ENCODE measurements around the gene GAN. TPM values are rescaled to one million over a fixed set of nuclear protein-coding genes. Genes with fewer than 3 reads are reported as not detected.

The GAN gene
- total RNA-seq, 1 experiment from 2014 or later: 7.4 TPM

DNA sequence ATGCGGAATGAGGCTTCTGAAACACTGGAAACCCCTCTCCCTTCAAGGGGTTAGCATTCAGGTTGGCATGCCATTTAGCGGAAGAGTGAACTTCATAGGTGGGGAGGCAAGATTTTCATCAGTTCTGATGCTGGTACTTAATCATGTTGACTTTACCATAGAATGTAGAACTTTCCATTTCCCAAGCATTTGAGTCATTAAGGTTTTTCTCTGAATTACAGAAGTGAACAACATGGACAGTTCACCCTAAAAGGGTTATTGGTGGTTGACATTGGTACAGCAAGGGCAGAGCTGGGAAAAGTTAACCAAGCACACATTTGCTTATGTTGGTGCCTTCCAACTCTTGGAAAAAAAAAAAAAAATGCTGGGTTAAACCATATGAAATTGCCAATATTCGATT, 39.1 kb downstream of the GAN start:
- DNase-seq (ENCODE audit: low spot score): no peak

DNA sequence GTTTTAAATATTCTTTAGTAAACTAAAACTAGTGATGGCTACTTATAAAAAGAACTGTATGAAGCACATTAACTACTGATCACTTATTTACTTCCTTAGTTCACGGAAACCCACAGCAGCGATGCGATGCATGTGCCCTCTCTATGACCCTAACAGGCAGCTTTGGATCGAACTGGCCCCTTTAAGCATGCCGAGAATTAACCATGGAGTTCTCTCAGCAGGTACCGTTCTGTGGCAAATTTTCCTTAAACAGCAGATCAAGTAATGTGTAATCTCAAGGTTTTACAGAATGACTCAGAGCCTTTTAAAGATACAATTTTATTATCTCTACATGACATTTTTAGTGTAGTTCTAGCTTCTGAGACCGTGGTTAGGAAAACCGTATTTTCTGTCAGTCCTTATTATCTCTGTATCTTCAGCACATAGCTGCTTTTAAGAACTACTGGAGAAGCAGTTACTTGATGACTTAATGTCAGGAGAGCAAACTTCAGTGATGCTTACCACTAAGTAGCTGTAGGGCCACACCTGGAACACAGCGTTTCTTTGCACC, 43.0 kb downstream of the GAN start:
- DNase-seq (ENCODE audit: low spot score): no peak

DNA sequence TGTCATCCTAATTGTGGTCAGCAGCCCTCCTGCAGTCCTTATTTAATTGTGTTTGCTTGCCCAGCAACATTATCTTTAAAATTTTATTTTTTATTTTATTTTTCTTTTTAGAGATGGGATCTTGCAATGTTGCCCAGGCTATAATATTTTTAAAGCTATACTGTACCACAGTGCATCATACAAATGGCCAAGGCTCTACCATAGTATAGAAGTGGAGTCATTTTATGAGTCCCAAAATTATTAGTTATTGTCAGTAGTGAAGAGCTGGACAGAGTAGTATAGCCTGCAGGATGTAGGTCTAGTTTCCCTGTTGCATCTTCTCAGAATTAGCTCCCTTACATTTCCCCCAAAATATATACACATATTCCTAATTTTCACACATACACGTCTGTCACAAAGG, 44.1 kb downstream of the GAN start:
- DNase-seq (ENCODE audit: low spot score): no peak

DNA sequence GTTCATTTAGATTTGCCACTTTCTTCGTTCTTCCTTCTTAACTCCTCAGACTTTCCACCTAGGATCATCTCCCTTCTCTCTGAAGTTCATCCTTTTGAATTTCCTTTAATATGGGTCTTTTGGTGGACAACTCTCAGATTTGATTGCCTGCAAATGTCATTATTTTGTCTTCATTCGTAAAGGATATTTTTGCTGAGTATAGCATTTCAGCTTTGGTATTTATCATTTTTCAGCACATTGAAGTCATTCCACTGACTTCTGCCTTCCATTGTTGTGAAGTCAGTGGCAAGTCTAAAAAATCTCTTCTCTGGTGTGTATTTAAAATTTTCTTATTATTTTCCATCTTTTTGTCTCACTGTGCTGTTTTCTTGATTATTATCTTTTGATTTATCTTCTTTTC, 45.4 kb downstream of the GAN start:
- no peak for DNase-seq (ENCODE audit: low spot score)

DNA sequence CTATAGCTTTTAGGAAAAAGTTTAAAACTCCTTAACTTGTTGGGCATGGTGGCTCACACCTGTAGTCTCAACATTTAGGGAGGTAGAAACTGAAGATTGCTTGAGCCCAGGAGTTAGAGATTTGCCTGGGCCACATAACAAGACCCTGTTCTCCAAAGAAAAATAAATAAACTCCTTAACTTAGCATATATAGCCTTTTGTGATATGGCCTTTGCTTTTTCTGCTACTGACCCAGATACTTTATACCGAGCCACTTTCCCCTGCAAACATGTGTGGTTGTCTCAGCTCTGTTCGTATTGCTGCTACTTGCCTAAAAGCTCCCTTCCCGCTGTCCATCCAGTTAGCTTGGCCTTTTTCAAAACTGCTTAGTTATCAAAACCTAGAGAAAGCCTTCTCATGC, 51.0 kb downstream of the GAN start:
- DNase-seq (ENCODE audit: low spot score): no peak

DNA sequence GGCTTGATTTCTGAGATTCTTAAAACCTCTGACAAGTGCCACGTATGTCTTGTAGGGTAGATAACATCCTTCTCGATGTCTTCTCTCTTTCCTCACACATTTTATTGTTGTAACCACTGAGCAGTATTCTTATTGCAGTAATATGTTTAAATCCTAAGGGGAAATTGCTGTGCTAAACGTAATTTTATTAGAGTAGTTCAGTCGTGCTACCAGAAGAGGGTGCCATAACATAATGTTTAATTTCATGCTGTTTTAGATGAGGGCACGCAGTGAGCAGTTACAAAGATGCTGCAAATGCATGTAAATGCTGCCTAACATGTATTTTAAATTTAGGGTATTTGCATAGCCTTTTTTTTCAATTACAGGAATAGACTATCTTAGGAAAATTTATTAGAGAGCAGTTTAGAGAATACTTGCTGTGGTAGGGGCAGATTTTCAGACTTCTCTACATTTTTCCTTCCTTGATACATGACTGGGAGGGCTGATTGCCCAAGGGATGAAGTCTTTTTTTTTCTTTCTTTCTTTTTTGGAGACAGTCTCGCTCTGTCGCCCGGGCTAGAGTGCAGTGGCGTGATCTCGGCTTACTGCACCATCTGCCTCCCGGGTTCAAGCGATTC, 51.7 kb downstream of the GAN start:
- peak; percentile 80 for DNase-seq (ENCODE audit: low spot score)

DNA sequence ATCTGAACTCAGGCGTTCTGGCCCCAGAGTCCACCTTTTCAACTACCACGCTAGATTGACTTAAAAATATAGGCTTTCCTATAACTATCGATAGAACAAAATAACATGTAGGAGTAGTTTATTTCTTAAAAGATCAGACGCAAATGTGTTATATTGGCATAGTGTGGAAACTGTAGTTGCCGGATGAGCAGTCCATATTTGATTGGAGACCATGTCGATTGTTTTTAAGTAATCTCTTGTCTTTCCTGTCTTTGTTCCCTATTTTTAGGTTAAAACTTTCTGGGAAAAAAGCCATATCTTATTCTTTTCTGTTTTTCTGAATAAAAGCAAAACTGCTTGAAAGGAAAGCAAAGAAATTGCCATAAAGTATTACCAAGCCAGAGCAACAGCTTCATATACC, 53.1 kb downstream of the GAN start:
- no peak for DNase-seq (ENCODE audit: low spot score)

DNA sequence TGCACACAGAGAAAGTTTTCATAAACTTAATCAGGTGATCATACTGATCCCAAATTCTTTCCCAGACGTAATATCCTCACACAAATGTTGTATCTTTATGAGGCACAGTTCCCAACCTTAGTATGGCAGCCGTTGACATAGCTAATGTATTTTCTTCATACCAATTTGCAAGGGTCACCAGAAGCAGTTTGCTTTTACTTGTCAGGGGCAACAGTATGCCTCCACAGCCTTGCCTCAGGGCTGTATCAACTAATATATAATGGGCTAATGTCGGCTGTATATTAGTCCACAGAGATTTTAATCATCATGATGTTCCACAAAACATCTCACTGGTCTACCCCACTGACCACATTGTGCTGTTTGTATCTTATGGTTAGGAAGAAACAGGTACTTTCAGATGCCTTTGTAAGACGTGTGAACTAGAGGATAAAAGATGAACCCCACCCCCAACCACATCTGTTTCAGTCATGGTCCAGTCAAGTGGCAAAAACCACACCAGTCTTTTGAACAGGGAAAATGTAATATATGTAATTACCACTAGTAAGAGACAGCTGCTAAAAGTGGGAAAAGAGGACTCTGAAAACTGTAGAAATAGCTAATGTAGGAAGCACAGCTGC, 55.2 kb downstream of the GAN start:
- DNase-seq (ENCODE audit: low spot score): no peak

DNA sequence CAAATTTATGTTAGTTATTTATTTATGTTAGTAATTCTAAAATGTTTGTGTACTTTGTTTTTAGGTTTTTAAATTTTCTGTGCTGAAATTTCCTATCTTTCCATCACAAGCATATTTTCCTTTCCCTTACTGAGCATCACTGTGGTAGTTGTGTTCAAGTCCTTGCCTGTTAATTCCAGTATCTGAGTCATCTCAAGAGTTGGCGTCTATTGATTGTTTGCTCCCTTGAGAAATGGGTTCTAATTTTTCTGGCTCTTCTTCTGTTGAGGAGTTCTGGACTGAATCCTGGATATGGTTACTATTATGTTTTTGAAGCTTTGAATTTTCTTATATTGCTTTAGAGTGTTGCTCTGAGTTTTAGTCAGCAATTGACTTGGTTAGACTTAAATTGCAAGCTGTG, 56.3 kb downstream of the GAN start:
- DNase-seq (ENCODE audit: low spot score): no peak

DNA sequence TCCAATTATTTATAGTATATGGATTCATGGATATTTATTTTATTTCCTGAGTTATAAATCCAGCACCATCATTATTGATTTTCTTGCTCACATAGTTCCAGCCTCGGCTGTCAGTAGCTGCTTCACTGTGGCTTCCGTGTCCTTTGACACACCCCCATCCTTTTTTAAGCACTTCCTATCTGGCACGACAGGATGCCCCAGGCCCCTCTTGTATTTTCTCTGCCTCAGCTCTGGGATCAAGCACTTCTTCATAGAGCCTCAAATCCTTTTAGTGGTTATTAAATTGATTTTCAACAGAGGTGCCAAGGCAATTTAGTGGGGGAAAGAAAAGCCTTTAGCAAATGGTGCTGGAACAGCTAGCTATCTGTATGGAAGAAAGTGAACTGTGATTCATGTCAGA, 59.8 kb downstream of the GAN start:
- no peak for DNase-seq (ENCODE audit: low spot score)

DNA sequence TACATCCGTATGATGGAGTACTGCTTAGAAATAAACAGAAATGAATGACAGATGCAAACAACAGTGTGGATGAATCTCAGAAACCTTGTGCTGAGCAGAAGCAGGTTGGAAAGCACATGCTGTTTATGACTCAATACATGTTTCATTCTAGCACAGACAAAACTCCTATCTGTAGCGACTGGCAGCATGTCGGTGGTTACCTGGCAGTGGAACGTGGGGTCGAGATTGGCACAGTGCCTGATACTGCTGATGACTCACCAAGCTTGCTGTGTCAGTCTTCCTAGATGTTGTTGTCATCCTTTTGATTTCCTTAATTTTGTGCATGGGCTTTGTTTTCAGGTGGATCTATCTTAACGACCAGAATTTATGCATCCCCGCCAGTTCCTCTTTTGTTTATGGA, 62.1 kb downstream of the GAN start:
- peak; percentile 26 for DNase-seq (ENCODE audit: low spot score)

DNA sequence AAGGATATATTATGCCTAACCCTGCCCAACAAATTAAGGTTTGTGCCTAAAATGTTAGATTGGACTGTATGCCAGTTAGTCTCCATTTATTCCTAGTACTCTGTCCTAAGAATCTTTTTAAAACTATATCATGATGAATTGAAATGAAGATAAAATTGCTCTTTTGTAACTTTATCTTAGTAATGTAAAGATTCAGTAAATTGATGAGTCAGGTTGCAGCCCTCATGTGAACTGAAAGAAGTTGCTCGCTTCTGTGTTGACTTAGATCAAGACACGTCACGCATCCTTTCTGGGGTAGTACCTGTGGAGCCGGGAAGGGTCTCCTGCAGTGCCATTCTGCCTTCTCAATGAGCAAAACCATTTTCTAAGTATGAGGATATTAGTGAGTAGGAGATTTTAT, 63.3 kb downstream of the GAN start:
- no peak for DNase-seq (ENCODE audit: low spot score)

DNA sequence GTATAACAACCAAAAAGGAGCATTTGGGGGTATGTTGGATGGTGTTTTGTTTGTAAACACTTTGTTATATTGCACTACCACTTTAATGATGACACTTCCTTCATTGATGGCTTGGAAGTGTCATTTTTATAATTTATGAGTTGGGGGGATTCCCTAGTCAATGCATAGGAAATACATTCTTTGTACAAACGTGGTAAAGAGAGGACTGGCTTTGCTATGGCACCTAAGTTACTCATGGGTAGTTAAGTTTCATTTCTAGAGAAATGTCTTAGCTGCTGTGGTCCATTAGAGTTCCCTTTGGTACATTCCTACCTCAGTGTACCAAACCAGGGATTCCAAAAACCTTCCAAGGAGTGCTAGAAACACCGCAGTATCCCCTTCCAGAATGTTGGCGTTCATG, 66.2 kb downstream of the GAN start:
- no peak for DNase-seq (ENCODE audit: low spot score)

DNA sequence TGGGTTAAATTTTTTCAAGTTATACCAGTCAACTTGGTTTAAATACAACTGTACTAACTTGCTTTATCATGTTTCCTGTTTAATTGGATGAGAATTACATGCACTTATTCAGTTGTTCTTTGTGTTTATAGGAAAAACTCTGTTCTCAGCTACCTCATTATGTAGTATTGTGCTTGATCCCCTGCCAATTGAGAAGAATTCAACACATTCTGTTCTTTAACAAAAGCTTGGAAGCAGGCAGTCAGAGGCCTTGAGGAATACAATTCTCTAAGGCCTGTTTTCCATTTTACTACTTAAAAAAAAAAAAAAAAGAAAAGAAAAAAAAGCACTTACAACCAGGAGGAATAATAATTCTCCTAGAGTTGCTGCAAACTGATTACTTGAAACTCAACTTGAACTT, 69.2 kb downstream of the GAN start:
- DNase-seq (ENCODE audit: low spot score): no peak

DNA sequence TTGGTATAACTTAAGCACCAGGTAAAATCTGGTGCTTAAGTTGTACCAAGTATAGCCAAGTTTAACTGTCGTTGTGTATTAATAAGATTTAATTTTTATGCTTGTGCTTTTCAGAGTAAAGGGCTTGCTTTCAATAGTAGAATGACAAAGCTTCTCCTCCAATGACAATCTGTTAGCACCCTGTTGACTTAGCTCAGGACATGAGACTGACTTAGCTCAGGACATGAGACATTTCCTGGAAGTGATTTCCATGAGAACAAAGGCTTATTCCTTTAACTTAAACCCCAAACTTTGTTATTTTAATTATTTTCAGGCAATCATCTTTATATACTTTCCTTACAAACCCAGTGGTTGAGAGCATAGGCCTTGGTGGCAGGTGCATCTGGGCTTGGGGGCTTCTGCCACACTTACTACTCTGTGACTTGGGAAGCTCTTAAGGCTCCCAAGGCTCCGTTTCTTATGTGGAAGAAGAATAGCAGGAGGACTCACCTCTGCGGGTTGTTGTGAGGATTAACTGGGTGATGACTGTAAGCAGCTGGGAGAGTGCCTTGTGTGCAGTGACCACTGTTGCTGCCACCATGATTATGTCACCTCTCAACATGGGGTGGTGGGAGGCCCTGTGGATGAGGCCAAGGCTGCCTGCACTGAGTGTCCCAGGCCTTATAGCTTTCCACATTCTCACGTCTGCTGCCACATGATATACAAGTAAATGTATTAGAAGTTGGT, 70.4 kb downstream of the GAN start:
- DNase-seq (ENCODE audit: low spot score): no peak

DNA sequence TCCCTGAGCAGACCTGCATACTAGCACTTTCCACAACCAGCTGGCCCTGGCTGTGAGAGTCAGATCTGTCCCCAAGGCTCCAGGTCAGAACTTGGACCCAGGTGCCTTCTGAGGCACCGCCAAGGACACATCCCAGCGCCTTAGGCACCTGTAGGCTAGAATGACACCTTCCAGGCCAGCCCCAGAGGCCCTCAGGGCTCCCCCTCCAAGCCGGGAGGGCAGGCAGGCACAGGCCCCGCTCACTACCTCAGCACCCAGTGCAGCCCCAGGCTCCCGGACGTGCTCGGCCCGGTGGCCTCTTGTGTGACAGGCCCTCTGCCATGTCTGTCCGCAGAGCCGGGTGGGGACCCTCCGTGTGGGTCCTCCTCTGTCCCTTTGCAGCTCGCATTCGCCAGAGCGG, 73.6 kb downstream of the GAN start:
- no peak for DNase-seq (ENCODE audit: low spot score)

DNA sequence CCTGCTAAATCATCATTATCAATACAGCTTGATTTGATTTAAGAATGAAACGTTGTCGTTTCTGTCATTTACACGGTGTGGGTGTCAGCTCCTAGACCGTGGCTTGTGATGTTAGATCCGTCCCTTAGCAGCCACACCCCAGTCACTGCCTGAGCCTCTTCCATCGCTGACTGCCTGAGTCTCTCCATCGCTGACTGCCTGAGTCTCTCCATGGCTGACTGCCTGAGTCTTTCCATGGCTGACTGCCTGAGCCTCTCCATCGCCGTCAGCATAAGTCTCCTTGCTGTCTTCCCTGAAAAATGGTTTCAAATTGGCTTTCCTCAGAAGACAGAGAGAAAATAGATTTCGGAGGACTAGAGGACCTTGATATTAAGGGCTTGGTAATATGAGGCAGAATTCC, 76.1 kb downstream of the GAN start:
- DNase-seq (ENCODE audit: low spot score): no peak

DNA sequence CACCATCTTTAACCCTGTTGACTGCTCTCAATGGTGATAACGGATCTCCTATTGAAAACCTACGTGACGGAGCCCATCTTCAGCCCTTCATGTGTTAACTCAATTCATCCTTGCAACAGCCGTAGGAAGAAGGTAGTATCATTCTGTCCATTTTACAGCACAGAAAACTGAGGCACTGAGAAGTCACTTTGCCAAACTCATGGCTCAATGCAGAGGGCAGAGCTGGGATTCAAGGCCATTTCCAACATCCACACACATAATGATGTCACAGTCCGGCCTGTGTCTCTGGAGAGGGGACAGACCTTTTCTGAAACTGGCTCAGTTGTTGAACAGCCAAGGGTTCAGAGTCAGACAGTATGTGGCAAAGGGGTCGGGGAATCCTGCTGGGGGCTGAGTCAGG, 77.2 kb downstream of the GAN start:
- no peak for DNase-seq (ENCODE audit: low spot score)

DNA sequence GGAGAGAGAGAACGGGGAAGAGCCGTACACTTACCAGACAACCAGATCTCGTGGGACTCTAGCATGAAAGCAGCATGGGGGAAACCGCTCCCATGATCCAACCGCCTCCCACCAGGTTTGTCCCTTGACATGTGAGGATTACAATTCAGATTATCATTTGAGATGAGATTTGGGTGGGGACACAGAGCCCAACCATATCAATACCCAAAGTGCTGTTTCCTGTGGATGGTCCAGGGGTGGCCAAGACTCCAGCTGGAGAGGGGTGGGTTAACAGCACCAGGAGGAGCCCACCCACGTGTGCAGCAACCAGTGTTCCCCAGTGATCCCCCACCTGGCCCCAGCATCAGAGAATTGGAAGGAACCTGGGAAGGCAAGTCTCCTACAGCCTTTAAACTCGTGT, 79.7 kb downstream of the GAN start:
- no peak for DNase-seq (ENCODE audit: low spot score)

DNA sequence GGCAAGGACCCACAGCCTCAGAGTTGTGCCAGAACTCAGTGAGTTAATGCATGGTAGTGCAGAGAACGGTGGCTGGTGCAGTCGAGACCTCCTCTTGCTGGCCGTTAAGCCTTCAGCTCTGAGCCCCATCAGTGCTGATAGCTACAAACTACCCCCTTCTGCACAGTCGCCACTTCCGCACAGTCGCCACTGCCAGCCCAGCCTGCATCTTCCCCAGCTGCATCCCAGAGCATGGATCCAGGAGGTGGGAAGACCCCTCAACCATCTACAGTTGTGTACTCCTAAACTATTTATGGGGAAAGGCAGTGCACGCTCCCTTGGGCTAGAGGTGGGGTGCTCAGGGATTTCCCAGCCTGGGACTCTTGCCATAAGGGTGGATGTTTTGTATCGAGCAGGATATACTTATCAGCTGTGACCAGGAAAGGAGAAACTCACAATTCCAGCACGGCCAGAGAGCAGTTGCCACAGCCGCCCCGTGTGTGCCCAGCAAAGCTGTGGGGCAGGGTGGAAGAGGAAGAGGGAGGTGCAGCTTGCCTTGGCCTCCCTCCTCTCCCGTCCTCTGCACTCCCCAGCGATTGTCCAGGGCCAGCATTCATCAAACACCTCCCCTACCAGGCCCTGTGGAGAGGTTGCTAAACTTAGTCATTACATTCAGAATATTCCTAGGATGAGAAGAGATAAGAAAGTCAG, 80.3 kb downstream of the GAN start:
- no peak for DNase-seq (ENCODE audit: low spot score)

DNA sequence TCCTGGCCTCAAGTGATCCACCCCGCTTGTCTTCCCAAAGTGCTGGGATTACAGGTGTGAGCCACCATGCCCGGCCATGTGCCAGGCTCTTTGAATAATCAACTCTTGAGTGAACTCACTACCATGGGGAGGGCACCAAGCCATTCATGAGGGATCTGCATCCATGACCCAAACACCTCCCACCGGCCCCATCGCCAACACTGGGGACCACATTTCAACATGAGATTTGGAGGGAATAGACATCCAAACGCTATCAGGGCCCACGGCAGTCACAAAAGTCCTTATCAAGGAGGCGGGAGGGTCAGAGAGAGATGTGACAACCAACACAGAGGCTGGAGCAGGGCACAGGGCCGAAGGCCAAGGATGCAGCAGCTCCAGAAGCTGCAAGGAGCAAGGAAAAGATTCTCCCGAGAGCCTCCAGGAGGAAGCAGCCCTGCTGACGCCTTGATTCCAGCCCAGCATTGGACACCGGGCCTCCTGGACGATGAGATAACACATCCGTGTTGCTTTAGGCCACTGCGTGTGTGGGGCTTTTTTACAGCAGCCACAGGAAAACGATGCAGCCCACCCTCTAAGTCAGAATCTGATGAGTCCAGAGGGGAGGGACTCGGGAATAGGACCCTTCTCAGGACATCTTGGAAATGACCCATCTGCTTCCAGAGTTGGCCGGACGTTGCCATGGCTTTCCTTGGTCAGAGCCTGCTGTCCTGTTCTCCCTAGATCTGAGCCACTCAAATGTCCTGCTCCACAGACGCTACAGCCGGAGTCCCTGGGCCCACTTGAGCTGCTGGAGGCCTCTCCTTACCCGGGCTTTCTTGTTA, 82.5 kb downstream of the GAN start:
- no peak for DNase-seq (ENCODE audit: low spot score)
